HUES64 (cell line): ENCODE data around the gene SLC1A2.

ENCODE experiments used
- H3K27ac ChIP-seq: 2 replicates; pipeline ENCODE4 v1.7.0; 2013; ENCODE audit warnings: low read depth, low read length, inconsistent platforms
- H3K27me3 ChIP-seq: 2 replicates; pipeline ENCODE4 v1.6.1; 2013; ENCODE audit warnings: mild to moderate bottlenecking, low read length; ENCODE audit not compliant: insufficient read depth
- H3K36me3 ChIP-seq: 2 replicates; pipeline ENCODE4 v1.6.1; 2013; ENCODE audit warnings: mild to moderate bottlenecking, low read length; ENCODE audit not compliant: insufficient read depth
- H3K4me1 ChIP-seq: 2 replicates; pipeline ENCODE4 v1.6.1; 2013; ENCODE audit warnings: mild to moderate bottlenecking, low read length, moderate library complexity; ENCODE audit not compliant: insufficient read depth
- H3K4me3 ChIP-seq: 2 replicates; pipeline ENCODE4 v1.5.1; 2013; ENCODE audit warnings: mild to moderate bottlenecking, low read length, moderate library complexity
- H3K9ac ChIP-seq: 2 replicates; pipeline ENCODE4 v1.6.1; 2013; ENCODE audit warnings: mild to moderate bottlenecking, low read depth, low read length
- H3K9me3 ChIP-seq: 2 replicates; pipeline ENCODE4 v1.6.1; 2013; ENCODE audit warnings: low read depth, low read length; ENCODE audit not compliant: insufficient read depth
- WGBS: fragments of 150-250, 120-280 bp; methylation state at CpG from one replicate; pipeline ENCODE4 v1.1.7; 2013; ENCODE audit warnings: missing lambda C conversion rate; 5-methylcytosine and 5-hydroxymethylcytosine counted together

The SLC1A2 gene

DNA sequence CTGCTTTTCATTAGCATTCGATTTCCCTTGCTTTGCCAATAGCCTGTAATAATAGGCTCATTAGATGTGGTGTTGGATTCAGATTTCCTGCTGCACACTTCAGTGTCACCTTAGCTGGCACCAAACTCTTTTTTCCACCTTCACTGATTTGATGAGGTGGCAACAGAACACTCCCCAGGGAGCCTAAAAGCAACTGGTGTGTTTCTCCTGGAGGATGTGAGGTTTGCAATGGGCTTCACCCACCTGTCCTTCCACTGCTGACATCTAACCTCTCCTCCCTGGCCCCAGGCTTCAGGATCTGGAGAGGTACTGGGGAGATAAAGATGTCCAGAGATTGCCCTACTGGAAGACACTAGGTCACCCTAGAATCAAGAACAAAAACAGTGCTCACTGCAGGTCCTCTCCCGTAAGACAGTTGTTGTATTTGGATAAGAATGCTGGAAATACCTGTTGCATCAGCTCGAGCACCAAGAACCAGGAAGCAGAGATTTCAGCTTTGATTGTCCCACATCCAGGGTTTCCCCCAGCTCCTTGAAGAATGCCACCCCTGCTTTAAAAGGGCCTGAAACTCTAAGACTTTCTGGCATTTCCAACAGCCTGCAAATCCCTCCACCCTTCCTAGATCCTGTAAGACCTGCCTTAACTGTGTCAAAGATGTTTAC, 96.9 kb downstream of the SLC1A2 start:
- H3K9ac ChIP-seq: no peak overlapping the region
- H3K27me3 ChIP-seq: no peaks in the 10 kb centered on the region
- WGBS: 80% methylated on average over 2 of the region's 3 CpGs
- H3K36me3 ChIP-seq: no peaks in the 10 kb centered on the region
- H3K9me3 ChIP-seq: no peaks in the 10 kb centered on the region
- no peak overlapping the region for H3K4me3 ChIP-seq
- no peak overlapping the region for H3K27ac ChIP-seq
- no peaks in the 10 kb centered on the region; the same call in none of the 2 replicates for H3K4me1 ChIP-seq

DNA sequence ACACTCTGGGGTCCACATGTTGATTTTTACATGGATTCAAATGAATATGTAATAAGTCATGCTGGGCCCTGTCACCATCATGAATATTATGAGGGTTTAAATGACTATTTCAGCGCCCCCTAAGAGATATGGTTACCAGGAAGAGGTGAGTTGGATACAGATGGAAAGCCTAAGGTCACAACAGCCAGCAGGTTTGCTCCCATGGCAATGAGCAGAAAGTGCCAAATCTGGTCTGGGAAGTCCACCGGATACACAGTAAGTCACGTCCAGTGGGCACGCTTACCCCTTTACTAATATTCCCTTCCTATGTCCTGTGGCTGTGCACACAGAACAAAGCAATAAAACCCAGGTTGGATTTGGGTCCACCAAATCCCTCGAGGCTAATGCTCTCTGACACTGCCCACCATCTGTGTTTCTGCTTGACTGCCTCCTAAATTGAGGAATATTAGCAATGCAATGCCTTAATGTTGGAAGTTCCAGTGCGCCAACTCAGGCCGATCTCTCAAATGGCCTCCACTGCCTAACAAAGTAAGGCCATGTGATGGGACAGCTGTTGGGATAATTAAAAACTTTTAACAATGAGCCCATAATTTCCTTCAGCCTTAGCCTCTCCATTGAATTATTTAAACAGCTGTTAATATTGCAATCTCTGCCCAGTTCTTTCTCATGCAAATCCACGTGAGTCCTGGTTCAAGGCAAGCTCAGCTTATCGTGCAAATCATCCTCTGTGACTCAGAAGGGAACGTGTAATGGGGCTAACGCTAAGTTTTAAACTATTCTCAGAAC, 97.6 kb downstream of the SLC1A2 start:
- Histone ChIP-seq H3K9me3 (no peaks in the 10 kb centered on the region), H3K27me3 (no peaks in the 10 kb centered on the region), H3K4me3 (no peak overlapping the region), H3K4me1 (no peaks in the 10 kb centered on the region; the same call in none of the 2 replicates), H3K9ac (no peak overlapping the region), H3K27ac (no peak overlapping the region), H3K36me3 (no peaks in the 10 kb centered on the region)
- 76% methylated on average over 11 of the region's 11 CpGs for WGBS

DNA sequence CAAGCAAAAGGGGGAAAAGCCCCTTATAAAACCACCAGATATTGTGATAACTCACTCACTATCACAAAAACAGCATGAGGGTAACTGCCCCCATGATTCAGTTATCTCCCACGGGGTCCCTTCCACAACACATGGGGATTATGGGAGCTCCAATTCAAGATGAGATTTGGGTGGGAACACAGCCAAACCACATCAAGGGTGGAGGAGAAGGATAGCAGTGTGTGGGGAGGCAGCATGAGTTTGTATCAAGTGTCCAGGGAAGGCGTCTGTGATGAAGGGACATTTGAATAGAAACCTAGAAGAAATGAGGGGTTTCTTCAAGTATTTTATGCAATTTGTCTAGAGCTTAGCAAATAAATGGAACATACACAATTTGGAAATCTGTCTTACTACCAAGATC, 98.2 kb downstream of the SLC1A2 start:
- H3K4me3 ChIP-seq: no peak overlapping the region
- no peaks in the 10 kb centered on the region; the same call in none of the 2 replicates for H3K4me1 ChIP-seq
- H3K27me3 ChIP-seq: no peaks in the 10 kb centered on the region
- no peaks in the 10 kb centered on the region for H3K9me3 ChIP-seq
- no peak overlapping the region for H3K27ac ChIP-seq
- H3K36me3 ChIP-seq: no peaks in the 10 kb centered on the region
- 100% methylated on average over 2 of the region's 2 CpGs for WGBS
- H3K9ac ChIP-seq: no peak overlapping the region

DNA sequence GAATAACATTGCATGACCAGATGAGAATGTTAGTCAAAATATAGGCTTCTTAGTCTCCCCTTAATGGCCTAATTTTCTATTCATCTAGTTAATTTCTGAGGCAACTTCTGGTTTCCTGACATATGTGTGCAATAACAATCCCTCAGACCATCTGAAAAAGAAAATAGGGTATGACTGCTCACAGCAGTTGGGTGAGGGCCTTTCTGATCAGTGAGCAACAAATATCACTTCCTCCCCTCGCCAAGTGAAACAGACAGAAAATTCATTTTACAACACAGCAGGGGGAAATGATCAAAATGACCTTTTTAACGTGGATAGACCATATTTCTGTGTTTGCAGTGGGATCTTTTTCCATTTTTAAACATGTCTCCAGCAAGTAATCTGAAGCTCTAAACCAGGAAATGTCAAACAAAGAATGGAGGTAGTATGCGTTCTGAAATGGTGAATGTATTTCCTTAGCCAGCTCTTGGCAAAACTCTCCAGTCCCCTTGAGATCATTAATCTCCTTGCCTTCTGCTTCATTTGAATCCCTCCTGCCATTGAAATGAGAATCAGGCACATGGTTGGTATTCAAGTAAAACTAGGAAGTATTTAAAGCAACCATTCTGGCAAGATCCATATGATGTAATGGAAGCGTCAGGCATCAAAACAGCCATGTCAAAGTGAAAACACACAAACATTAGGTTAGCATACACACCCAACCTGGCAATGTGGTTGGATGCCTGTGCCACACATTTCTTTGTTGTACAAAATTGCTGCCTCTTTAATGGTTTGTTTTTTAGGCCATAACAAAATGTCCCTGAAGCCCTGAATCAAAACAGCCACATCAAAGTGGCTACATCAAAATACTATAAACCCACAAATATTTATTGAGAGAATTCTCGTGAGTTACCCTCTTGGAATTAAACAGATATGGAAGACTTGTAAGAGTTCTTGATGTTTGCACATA, 100.1 kb downstream of the SLC1A2 start:
- H3K9me3 ChIP-seq: no peaks in the 10 kb centered on the region
- H3K36me3 ChIP-seq: no peaks in the 10 kb centered on the region
- WGBS: 91% methylated on average over 5 of the region's 5 CpGs
- H3K27ac ChIP-seq: no peak overlapping the region
- H3K27me3 ChIP-seq: no peaks in the 10 kb centered on the region
- no peaks in the 10 kb centered on the region; the same call in none of the 2 replicates for H3K4me1 ChIP-seq
- H3K9ac ChIP-seq: no peak overlapping the region
- H3K4me3 ChIP-seq: no peak overlapping the region

DNA sequence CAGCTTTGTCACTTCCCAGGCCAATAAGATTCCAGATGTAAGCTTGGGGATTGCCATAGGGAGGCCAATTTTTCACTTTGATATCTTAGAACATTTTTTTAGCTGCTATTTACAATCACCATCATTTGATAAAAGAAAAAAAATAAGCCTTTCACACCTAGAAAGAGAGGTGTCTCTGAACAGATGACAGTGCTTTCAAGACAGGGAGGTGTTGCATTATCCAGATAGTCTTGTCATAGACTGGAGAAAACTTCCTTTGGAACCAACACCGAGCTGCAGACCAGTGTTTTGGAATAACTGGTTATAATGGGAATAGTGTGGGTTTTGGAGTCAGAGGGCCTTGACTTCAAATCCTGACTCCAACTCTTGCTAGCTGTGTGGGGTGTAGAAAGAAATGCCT, 101.0 kb downstream of the SLC1A2 start:
- H3K36me3 ChIP-seq: no peaks in the 10 kb centered on the region
- H3K9me3 ChIP-seq: no peaks in the 10 kb centered on the region
- WGBS: 100% methylated on average over 1 of the region's 1 CpG
- no peak overlapping the region for H3K9ac ChIP-seq
- no peak overlapping the region for H3K27ac ChIP-seq
- no peaks in the 10 kb centered on the region for H3K27me3 ChIP-seq
- no peaks in the 10 kb centered on the region; the same call in none of the 2 replicates for H3K4me1 ChIP-seq
- no peak overlapping the region for H3K4me3 ChIP-seq

DNA sequence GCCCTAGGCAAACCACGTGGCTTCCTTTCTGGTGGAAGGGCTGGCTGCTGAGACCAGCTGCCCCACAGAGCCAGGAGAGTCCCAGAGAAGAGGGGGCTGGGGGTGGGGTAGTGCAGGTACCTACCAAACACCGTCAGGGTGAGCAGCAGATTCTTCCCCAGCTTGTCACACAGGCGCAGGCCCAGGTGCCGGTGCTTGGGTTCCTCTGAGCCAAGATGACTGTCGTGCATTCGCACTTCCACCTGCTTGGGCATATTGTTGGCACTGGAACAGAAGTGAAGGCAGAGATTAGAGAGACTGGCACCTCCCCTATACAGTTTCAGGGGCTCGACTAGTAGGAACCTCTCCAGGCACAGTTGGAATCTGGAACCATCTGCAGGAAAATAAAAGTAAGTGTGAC, 102.1 kb downstream of the SLC1A2 start:
- no peak overlapping the region for H3K9ac ChIP-seq
- no peaks in the 10 kb centered on the region; the same call in none of the 2 replicates for H3K4me1 ChIP-seq
- H3K36me3 ChIP-seq: no peaks in the 10 kb centered on the region
- WGBS: 92% methylated on average over 7 of the region's 7 CpGs
- H3K27me3 ChIP-seq: no peaks in the 10 kb centered on the region
- no peaks in the 10 kb centered on the region for H3K9me3 ChIP-seq
- no peak overlapping the region for H3K27ac ChIP-seq
- no peak overlapping the region for H3K4me3 ChIP-seq

DNA sequence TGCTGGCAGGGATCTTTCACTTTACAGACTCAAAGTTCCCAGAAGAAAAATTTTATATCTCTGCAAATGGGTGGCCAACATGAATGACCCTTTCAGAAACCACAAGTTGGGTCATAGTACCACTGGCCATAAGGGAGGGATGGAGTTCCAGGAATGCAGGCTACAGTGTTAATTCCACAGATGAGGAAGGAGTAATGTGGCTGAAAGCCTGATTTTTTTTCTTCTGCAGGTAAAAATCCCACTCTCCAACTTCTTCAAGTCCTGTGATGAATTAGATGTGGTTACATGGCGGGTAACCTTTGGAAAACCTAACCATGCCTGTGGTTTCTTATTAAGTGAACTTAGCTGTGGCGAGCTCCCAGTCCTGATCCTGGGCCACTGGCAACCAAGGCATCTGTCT, 103.2 kb downstream of the SLC1A2 start:
- H3K9me3 ChIP-seq: no peaks in the 10 kb centered on the region
- H3K4me3 ChIP-seq: no peak overlapping the region
- H3K27me3 ChIP-seq: no peaks in the 10 kb centered on the region
- 90% methylated on average over 2 of the region's 2 CpGs for WGBS
- no peaks in the 10 kb centered on the region for H3K36me3 ChIP-seq
- no peak overlapping the region for H3K9ac ChIP-seq
- no peaks in the 10 kb centered on the region; the same call in 1 of the 2 replicates for H3K4me1 ChIP-seq
- H3K27ac ChIP-seq: no peak overlapping the region

DNA sequence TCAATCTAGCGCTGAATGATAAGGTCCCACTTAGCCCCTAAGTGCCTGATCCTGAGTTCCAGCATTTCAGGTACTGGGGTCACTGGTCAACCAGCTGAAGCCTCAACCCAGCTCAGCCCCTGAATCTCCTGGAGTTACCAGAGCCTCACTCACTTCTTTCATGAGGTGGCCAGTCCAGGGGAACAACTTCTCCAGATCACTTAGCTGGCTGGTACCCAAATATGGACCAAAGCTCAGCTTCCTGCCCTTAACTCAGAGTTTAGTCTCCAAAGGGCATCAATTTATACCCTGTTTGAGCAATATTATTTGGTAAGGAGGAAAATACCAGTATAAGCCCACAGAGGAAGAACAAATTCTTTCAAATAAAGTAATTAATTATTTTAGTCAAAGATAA, 105.6 kb downstream of the SLC1A2 start:
- 96% methylated on average over 1 of the region's 1 CpG for WGBS
- no peak overlapping the region for H3K4me3 ChIP-seq
- H3K27ac ChIP-seq: no peak overlapping the region
- no peak overlapping the region for H3K9ac ChIP-seq
- H3K4me1 ChIP-seq: no peaks in the 10 kb centered on the region
- no peaks in the 10 kb centered on the region for H3K36me3 ChIP-seq
- no peaks in the 10 kb centered on the region for H3K9me3 ChIP-seq
- H3K27me3 ChIP-seq: no peaks in the 10 kb centered on the region

DNA sequence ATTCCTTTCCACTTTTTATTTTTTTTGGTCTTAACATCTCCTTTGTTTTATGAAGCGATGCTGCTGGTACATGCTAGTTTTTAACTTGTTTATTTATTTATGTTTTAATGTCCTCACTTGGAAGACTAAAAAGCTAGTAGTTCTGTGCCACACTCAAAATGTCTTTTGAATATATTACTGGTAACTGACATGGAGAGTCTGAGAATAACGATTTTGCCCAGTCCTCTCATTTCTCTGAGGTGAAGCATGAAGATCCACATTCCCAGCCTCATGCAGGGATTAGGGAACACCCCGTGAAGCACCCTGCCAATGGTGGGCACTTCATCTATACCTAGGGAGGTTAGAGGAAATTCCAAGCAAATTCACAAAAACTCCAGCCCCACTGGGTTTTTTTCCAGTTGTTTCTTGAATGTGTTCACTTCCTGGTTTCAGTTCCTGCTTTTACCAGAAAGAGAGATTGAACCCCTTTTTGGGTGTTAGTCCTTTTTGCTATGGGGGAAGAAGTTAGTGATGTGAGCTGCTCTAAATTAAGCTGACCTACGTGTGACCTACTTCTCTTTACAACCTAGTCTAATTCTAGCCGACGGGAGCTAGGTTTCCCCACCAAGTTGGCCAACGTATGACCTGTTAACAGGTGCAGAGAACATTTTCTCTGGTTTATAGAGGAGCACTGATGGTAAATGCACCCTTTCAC, 106.1 kb downstream of the SLC1A2 start:
- Histone ChIP-seq H3K9ac (no peak overlapping the region), H3K27ac (no peak overlapping the region), H3K36me3 (no peaks in the 10 kb centered on the region), H3K27me3 (no peaks in the 10 kb centered on the region), H3K4me3 (no peak overlapping the region), H3K9me3 (no peaks in the 10 kb centered on the region), H3K4me1 (no peaks in the 10 kb centered on the region)
- 77% methylated on average over 7 of the region's 7 CpGs for WGBS

DNA sequence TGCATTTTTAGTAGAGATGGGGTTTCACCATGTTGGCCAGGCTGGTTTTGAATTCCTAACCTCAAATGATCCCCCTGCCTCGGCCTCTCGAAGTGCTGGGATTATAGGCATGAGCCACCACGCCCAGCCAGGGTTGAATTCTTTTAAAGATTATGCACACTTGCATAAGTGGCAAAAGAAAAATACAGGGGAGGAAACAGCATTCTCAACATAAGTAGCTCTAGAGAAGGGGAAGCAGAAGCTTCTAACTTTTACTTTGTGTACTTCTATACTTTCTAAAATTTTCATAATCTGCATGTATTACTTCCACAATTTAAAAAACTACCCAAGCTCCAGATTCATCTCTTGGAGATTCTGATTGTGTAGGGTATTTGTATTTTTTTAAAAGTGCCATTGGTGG, 108.0 kb downstream of the SLC1A2 start:
- no peaks in the 10 kb centered on the region for H3K9me3 ChIP-seq
- no peaks in the 10 kb centered on the region for H3K4me1 ChIP-seq
- no peak overlapping the region for H3K27ac ChIP-seq
- H3K36me3 ChIP-seq: no peaks in the 10 kb centered on the region
- no peaks in the 10 kb centered on the region for H3K27me3 ChIP-seq
- 89% methylated on average over 3 of the region's 3 CpGs for WGBS
- no peak overlapping the region for H3K4me3 ChIP-seq
- H3K9ac ChIP-seq: no peak overlapping the region
